ENCODE measurements around the gene PLA2G4D.
A peak's percentile ranks its signal among the peaks of the same experiment; 100 is the strongest.

Gene PLA2G4D

DNA sequence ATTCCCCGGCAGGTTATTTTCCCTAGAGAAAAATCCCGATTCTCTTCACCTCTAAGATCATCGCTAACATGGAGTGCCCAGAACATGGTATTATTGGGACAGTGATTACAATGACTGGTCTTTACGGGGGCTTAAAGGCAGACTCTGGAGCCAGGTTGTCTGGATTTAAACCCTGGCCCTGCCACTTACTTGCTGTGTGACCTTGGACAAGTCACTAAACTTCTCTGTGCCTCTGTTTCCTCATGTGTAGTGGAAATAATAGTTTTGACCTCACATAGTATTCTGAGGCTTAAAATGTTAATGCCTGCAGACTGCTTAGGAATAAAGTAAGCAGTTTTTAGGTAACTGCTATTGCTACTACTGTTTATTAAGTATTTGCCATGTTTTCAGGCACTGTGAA is 4.4 kb downstream of the PLA2G4D start:
- DNase-seq: no peak

DNA sequence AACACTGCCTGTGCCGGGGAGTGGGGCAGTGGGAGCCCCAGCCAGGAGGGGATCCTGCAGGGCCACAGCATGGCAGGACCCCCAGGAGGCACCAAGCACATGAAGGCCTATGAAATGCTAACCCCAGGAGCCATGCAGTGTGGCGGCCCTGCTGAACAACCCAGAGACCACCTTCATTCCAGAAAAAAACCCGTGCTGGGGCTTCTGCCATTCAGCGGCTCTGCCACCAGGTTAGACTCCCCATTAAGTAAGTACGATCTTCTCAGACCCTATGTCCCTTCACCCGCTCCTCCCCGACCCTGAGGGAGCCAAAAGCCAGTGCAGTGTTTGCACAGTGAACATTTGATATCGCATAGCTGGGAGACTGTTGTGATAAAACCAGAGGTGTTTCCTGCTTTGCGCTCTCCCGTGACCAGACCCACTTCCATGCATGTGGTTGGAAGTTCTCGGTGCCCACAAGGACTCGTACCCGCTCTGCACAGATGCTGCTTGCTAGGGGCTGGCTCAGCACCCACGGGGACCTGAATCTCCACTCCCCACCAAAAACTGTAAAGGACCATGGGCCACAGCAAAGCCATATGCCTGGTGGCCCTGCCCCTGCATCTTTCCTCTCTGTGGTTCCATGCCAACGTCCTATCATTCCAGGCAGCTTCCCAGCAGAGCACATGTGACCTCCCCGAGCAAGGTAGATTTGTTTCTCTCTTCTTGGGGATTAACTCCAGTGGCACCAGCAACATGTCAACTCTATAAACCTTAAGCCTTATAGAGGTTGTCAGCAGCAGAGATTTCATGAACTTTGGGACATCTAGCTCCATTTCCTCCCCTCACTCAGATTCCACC is 5.3 kb downstream of the PLA2G4D start:
- peak; percentile 64 for DNase-seq

DNA sequence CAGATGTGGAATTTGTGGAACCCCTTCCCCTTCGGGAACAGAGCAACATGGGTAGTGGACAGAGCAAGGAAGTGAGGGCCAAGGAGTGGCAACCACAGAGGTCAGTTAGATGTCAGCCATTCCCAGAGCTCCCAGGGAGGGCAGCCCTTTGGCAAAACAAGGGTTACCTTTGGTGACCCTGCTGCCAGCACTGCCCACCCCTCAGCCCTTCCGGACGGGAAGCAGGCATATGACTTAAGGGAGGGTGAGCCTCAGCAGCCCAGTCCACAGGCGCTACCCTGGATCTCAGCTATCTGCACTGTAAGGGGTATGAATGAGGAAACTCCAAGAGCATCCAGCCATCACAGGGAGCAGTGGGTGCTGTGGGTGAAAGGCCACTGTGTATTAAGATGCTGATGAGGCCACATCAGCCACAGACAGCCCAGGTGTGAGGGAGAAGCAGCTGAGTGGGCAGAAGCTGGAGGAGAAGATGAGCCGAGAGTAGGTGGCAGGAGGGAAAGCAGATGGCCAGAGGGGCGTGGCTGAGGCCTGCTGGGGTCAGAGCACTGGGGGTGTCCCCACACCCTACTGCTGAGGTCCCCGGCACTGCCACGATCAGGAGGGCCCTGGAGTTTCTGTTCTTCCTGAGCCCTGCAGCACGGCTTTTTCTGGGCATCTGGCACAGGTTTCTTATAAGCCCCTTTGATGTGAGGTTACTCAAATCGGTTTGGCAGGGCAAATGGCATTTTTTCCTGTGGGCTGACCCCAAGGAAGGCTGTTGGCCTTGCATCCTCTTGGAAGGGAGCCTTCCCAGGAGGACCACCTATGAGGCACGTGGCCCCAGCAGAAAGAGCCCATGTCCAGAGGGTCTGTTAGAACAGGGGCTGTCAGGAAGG is 6.2 kb downstream of the PLA2G4D start:
- no peak for DNase-seq

DNA sequence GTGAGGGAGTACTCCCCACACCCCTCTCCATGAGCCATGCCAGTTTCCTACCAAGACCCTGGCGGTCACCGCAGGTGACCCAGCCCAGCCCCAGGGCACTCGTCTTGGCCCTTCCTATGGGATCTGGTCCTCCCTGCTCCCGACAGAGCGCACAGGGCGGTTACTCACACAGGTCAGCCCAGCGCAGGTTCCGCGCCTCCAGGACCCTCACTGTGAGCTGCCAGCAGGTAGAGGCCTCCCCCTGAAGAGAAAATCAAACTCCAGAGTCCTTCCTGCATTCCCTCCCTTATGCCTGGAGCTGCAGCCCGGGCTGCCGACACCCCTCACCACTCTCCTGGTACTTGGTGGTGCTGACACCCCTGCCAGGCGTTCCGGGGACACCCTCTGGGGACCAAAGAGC is 6.9 kb downstream of the PLA2G4D start:
- DNase-seq: no peak

DNA sequence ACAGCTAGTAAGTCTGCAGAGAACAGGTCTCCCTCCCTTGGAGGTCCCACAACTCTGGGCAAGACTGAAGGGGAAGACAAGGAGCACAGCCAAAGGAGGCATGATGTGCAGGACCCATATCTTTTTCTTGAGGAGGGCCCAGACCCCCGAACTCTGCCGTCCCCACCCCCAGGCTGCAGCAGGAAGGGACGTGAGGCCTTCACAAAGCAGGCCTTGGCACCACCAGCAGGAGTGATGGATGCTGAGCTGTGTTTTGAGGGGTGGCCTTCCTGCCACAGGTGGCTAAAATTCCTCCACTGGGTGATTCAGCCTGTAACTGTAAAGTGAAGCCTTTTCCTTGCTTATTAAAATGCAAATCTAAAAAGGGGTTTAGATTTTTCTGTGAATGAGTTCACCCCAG is 8.6 kb downstream of the PLA2G4D start:
- no peak for DNase-seq

DNA sequence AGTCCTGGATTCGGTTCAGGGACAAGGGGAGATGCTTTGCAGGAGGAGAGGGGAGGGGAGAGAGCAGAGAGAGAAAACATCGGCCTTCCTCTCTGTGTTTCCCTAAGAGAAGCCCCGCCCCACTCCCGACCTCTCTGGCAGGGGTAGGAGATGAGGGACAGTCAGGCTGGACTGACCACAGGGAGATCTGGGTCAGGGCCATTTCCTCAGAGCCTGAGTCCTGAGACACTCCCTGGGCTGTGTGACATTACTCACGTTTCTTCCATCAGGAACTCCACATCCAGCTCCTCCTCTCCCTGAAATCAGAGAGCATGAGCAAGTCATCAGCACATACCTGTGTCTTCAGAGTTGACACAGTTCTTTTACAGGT is 9.1 kb downstream of the PLA2G4D start:
- no peak for DNase-seq

DNA sequence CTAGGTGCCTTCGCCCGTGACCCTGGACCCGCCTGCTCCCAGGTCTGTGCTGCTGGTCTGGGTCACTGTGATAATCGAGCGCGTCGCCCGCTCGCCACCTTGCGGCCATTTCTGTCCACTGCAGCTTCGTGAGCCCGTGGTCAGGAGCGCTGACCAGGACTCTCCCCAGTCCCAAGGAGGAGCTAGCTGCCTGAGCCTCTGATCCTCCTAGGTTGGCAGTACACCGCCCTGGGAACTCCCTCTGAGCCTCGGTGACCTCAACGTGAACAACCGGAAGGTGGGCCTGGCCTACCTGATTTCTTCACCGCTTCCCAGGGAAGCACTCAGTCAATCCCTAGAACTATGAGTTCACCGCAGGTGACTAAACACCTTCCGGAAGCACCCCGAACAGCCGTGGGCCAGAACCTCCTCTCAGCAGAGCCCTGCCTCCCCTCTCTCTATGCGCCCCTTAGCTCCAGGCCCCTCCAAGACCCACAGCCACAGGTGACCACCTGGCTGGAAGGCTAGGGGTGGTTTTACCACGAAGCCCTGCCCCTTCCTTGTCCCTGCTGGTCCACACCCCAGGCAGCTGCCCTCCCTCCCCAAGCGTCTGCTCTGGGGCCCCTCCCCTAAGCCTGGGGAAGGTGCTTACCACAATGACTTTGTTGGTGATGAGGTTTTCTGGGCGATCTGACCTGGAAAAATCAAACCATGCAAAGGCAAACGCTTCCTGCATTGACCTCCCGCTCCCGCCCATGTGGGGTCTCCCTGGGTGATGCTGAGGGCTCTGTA is 9.7 kb downstream of the PLA2G4D start:
- peak; percentile 84 for DNase-seq

DNA sequence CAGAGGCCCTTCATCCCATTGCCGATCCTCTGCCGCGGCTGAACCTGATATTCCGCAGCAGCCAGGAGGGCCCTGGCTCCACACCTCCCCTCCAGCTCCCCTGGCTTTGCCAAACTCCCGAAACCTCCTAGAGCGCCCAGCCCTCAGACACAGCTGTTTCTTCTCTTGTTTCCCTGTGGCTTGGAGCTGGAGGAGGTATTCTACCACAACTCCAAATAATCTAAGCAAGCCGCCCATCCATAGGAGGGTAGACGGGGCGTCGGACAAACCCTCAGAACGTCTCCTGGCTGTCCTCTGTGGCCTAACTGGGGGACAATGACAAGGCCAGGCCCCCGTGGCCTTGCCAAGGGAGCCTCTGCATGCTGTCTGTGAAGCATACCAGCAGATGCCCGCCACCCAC is 10.4 kb downstream of the PLA2G4D start:
- DNase-seq: no peak

DNA sequence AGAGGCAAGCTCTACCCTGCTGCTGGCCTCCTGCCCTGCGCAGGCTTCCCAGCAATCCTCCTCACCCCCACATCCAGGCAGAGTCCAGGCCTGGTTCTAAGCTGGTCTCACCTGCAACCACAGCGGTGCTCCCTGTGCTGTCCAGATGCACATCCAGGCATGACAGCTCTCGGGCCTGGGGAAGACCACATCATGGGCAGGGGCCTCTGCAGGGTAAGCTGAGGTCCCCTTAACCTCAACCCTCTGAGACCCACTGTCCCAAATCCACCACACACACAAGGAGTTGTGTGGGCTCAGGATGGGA is 10.8 kb downstream of the PLA2G4D start:
- no peak for DNase-seq

DNA sequence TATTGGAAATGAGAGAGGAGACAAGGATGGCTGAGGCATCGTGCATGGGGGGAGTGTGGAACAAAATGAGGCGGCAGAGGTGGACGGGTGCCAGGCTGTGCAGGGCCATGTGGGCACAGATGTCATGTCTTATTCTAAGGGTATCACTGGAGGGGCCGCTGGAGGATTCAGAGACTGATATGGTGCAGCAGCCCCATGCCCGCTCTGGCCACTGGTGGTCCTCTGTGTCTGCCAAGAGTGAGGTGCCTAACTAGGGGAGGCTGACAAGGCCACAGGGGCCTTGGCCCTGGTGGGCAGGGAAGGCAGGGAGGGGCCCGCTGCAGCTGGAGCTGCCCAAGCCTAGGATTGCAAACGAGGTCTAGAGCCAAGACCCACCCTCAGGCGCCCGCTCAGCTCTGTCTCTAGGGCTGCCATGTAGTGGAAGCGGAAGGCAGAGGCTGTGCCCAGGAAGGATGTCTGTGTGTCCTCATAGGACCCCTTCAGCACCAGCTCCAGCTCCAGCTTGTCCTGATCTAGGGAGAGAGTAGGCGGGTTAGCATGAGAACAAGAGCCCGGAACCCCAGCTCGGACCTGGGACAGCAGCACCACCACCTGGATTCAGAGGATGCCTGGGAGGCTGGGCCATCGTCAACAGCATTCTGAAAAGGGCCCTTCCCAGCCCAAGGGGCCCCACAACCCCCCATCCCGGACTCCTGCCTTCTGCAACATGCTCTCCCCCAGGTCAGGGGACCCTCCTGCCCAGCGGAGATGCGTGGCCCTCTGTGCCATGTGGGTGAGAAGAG is 11.3 kb downstream of the PLA2G4D start:
- no peak for DNase-seq

DNA sequence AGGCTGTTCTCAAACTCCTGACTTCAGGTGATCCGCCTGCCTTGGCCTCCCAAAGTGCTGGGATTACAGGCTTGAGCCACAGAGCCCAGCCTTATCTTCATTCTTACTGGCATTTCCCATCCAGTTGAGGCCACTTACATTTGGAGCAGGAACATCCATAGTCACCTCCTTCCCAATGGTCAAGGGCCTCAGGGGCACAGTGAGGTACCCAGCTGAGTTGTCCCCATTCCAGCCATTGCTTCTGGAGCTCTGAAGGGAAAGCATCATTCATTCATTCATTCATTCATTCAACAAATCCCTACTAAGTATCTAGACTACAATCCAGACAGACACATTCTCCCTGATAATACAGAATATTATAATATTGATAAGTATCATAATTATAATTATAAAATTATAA is 12.2 kb downstream of the PLA2G4D start:
- no peak for DNase-seq

DNA sequence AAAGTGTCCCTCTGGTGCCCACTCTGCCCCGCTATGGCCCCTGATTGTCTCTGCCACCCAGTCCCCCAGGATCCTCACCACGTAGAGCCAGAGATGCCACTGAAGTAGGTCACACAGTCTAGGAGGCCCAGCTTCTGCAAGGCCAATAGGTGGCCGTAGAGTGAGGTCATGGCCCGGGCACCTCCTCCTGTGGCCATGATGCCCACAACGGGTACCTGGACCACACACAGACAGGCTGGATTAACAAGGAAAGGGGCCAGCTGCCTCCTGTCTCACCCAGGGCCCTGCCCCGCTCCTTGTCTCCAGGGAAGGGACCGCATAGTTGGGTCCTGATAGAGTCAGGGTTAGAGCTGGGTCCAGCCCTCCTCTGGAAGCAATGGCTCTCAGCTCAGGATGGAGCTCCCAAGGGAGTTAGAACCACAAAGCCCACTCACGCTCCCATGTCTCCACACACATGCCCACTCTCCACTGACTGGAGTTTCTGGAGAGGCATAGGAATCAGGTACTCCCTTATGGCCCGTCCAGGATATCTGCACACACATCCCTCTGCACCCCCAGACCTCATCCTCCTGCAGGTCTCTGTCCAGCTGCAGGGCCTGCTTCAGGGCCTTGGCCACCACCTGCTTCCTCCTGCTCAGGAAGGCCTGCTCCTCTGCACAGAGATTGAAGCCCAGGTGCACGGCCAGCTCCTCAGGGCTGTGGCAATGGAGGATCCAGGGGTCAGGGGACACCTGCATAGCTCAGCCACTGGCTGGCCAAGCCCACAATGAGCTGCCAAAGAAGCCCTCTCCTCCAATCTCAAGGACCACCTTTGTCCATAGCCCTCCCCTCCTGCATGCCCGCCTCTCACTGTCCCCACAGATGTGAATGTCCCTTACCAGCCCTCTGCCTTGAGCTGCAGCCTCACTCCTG is 13.2 kb downstream of the PLA2G4D start:
- no peak for DNase-seq

DNA sequence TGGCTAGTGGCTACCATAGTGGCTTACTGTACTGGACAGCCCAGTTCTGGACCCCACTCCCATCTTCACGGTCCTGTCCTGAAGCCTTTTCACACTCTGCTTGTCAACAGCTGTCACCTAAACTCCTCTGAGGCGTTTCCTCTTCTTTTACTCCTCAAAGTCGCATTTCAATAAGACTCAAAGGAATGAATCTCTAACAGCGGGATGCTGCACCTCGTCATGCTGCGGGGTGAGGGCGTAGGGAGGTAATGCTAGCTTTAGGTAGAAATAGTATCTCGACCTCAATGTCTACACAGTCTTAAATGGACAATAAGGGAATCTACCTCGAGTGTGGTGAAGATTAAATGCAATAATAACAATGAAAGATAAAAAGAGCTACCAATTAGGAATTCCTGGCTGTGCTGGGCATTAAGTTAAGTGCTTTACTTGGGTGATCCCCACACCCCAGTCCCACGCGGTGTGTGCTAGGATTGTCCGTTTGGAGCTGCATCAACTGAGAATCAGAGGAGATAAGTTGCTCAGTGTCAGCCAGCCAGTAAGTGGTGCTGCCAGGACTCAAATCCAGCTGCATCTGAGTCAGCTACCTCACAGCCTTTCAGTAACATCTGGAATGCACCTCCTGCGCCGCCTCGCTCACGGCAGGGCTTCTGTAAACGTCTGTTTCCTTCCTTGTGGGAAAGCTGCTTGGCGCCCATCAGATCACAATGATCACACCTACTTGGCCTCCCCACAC is 14.0 kb downstream of the PLA2G4D start:
- no peak for DNase-seq

DNA sequence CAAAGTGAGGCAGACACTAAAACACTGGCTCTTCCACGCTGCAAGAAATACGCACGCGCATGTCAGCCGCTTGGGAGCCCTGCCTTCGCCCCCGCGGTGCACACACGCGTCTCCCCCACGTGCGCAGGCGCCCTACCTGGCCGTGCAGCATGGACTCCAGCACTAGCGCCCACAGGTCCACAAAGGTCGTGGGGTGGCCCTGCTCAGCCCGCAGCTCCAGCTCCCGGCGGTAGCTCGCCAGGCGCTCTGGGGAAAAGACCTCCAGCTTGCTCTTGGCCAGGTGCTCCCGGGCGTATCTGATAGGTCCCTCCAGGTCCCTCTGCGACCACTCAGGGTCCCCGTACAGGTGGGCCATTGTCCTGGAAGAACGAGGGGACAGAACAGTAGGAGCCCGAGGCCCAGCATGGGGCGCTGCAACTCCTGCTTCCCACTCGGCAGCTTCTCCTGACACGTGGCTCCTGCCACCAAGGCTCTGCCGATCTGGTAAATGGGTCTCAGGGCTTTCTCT is 14.9 kb downstream of the PLA2G4D start:
- peak; percentile 73 for DNase-seq

DNA sequence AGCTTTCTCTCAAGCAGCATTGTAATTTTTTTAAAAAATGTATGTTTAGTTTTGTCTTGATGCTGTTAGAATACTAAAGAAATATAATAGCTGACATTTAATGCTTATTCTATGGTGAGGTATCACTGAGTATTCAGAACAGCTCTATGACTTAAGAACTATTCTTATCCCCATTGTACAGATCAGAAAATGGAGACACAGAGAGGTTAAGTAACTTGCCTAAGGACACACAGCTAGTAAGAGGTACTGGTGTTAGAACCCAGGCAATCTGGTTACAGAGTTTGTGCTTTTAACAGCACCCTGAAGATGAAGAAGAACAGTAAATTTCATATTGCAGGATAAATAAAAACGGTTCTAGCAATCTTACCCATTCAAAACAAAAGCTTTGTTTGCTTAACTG is 15.5 kb downstream of the PLA2G4D start:
- no peak for DNase-seq

DNA sequence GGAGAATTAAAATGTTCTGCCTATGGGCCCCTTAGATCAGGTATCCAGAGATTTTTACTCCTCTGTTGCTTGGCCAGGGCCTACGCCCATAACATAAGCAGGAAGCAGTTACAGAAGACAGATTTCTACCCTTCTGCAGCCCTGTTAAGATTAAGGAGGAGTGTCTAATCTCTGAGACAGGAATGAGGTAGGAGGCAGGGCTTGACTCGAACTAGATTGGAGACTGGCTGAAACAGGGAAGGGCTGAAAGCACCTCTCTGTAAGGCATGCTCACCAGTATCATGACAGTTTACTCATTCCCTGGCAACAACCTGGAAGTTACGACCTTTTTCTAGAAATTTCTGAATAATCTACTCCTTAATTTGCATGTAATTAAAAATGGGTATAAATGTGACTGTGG is 16.7 kb downstream of the PLA2G4D start:
- DNase-seq: no peak

DNA sequence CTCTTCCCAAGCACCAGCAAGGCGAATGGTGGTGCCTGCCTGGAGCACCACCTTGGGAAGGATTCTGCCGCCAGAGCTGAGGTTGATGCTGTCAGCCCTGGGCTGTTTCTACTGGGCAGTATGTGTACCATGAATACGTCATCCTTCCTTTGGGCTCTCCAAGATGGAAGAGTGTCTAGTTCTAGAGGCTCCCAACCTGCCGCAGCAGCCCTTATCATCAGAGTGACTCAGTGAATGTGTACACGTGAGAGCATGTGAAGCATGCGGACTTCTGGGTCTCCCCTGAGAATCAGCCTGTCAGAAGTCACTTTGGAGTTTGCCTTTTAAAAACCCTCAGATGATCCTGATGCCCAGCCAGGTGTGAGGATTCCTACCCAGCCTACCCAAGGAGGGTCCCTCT is 20.9 kb downstream of the PLA2G4D start:
- no peak for DNase-seq

DNA sequence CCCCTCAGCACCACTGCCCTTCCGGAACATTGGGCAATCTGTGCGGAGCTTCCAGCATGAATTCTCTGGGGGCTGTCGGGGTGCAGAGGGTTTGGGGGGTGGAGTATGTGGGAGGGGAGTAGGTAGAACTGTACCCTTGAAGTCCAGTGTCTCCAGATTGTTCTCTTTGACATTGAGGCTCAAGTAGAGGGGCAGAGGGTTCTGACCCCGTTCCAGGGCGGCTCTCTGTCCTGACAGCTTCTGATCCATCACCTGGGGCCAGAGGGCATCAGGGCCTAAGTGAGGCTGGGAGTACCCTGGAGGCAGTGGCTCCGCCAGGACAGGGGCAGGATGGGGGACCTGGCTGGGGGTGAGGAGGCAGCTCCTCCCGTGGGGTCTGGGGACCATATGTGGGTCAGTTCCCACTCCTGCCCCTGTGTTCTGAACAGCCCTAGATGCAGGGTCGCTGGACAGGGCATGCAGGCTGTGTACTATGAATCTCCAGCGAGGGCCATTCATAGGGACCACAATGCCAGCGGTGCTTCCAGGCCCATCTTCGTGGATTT is 22.1 kb downstream of the PLA2G4D start:
- no peak for DNase-seq

DNA sequence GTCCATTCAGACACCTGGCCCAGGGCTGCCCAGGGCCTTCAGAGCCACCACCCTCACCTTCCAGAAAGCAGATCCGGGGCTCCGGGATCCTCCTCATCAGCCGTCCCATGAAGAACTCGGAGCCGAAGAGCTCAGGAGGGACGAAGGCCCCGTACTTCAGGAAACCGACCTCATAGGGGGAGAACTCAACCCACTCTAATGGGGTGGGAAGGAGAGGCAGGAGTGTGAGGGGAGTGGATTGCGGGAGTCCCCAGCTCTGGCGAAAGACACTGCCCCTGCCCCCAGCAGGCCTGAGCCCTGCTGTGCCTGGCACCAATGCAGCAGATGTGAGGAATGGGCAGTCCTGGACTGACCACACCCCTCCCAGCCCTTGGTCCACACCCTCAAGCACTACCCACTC is 22.6 kb downstream of the PLA2G4D start:
- no peak for DNase-seq

DNA sequence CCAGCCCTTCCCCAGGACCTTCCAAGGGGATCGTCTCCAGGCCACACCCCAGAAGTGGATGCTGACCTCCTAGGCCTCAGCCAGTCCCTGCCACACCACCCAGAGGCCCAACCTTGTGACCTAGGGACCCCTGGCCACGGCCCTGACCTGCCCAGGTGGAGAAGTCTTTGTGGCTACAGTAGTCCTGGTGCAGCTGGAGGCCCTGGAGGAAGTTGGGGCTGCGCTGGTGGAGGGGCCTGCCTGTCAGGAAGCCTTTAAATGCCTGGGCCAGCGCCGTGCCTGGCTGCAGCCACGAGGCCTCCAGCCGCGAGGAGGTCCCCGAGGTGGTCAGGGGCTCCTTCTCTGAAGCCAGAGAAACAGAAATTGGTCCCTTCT is 23.4 kb downstream of the PLA2G4D start:
- no peak for DNase-seq
